TTC549 (cell line): Measurements from ENCODE around the gene STAM2.
A peak's percentile ranks its signal among the peaks of the same experiment; 100 is the strongest.
"Not testable (repeated sequence)": the region's sequence is repeated elsewhere in the genome, so short reads cannot be mapped to it uniquely, and the experiment has no call there.

Source experiments
- FAIRE-seq: peaks from 2 replicates; lab custom pipeline; 2012; peaks lifted over from hg19 to GRCh38; lab: Jason Lieb, UNC

The STAM2 gene

GRCh38 chr2:152172201-152172785 is 3.3 kb downstream of the STAM2 start:
- FAIRE-seq: not testable (repeated sequence)

GRCh38 chr2:152171718-152172117 is 3.8 kb downstream of the STAM2 start:
- FAIRE-seq: no peak

- not testable (repeated sequence) for FAIRE-seq
Measured at GRCh38 chr2:152169158-152169557, 6.4 kb downstream of the STAM2 start.

GRCh38 chr2:152167470-152167869 is 8.1 kb downstream of the STAM2 start:
- not testable (repeated sequence) for FAIRE-seq

GRCh38 chr2:152167065-152167464 is 8.5 kb downstream of the STAM2 start:
- no peak for FAIRE-seq

- no peak for FAIRE-seq
Measured at GRCh38 chr2:152166633-152167032, 8.9 kb downstream of the STAM2 start.

- no peak for FAIRE-seq
Measured at GRCh38 chr2:152165780-152166179, 9.8 kb downstream of the STAM2 start.

GRCh38 chr2:152165306-152165705 is 10.3 kb downstream of the STAM2 start:
- no peak for FAIRE-seq

GRCh38 chr2:152163669-152164068 is 11.9 kb downstream of the STAM2 start:
- not testable (repeated sequence) for FAIRE-seq

- no peak for FAIRE-seq
Measured at GRCh38 chr2:152162141-152162540, 13.4 kb downstream of the STAM2 start.

- FAIRE-seq: no peak
Measured at GRCh38 chr2:152161598-152161997, 14.0 kb downstream of the STAM2 start.

GRCh38 chr2:152160378-152160777 is 15.2 kb downstream of the STAM2 start:
- not testable (repeated sequence) for FAIRE-seq

GRCh38 chr2:152157253-152157652 is 18.3 kb downstream of the STAM2 start:
- FAIRE-seq: no peak

GRCh38 chr2:152155209-152155608 is 20.4 kb downstream of the STAM2 start:
- FAIRE-seq: no peak

GRCh38 chr2:152154462-152154861 is 21.1 kb downstream of the STAM2 start:
- no peak for FAIRE-seq

GRCh38 chr2:152134488-152135280 is 40.9 kb downstream of the STAM2 start:
- FAIRE-seq: no peak

- FAIRE-seq: peak; percentile 53
Measured at GRCh38 chr2:152132306-152132705, 43.3 kb downstream of the STAM2 start.

GRCh38 chr2:152127628-152128027 is 47.9 kb downstream of the STAM2 start:
- no peak for FAIRE-seq

- FAIRE-seq: no peak
Measured at GRCh38 chr2:152126664-152127063, 48.9 kb downstream of the STAM2 start.

GRCh38 chr2:152122161-152122560 is 53.4 kb downstream of the STAM2 start:
- FAIRE-seq: no peak

- FAIRE-seq: no peak
Measured at GRCh38 chr2:152120430-152120829, 55.1 kb downstream of the STAM2 start.

GRCh38 chr2:152115952-152116351 is 59.6 kb downstream of the STAM2 start:
- FAIRE-seq: no peak

GRCh38 chr2:152114366-152114765 is 61.2 kb downstream of the STAM2 start:
- no peak for FAIRE-seq

GRCh38 chr2:152107140-152107539 is 68.4 kb downstream of the STAM2 start:
- FAIRE-seq: not testable (repeated sequence)
